Muscle of leg (tissue), 11 donors: ENCODE results near the gene BLACAT1. TPM values are rescaled to one million over a fixed set of nuclear protein-coding genes. Genes with fewer than 3 reads are reported as not detected.
A peak's percentile ranks its signal among the peaks of the same experiment; 100 is the strongest.

ENCODE experiments used
- DNase-seq: peaks from one replicate; pipeline ENCODE4 v3.0.0; 2013
- H3K27ac ChIP-seq: one replicate; pipeline ENCODE4 v1.5.1; 2013; ENCODE audit warnings: mild to moderate bottlenecking, low read length, control low read depth
- H3K27me3 ChIP-seq: one replicate; pipeline ENCODE4 v1.6.1; 2013; ENCODE audit warnings: low read length; ENCODE audit not compliant: control insufficient read depth, insufficient read depth
- H3K36me3 ChIP-seq: one replicate; pipeline ENCODE4 v1.6.1; 2013; ENCODE audit warnings: low read length; ENCODE audit not compliant: control insufficient read depth, insufficient read depth
- H3K4me1 ChIP-seq: one replicate; pipeline ENCODE4 v1.6.1; 2013; ENCODE audit warnings: low read length; ENCODE audit not compliant: control insufficient read depth, insufficient read depth
- H3K4me3 ChIP-seq: one replicate; pipeline ENCODE4 v1.5.1; 2013; ENCODE audit warnings: low read length, control low read depth
- H3K9me3 ChIP-seq: replicated peaks from 2 replicates; pipeline ENCODE4 v1.6.1; 2013; ENCODE audit warnings: low read depth, low read length; ENCODE audit not compliant: control insufficient read depth
- whole genome bisulfite sequencing: methylation state at CpG from one replicate; pipeline ENCODE4 v1.1.5; 2013; ENCODE audit warnings: missing lambda C conversion rate; ENCODE audit not compliant: insufficient coverage; 5-methylcytosine and 5-hydroxymethylcytosine counted together
- polyA plus RNA-seq, 8 donors: library from polyadenylated mRNA; unstranded; fragments of 120-200 nt; gene quantifications; one replicate each; pipeline versions ENCODE4 v1.2.1 to v1.2.3, GENCODE V29; 2013; ENCODE audit warnings: inconsistent platforms in 1 of 8, low replicate concordance in 1 of 8; ENCODE audit not compliant: insufficient read length in 8 of 8, insufficient read depth in 1 of 8
- total RNA-seq: library from RNA; stranded (reverse); fragments of 120-200 nt; gene quantifications from one replicate; pipeline ENCODE4 v1.2.4, GENCODE V29; 2013

The BLACAT1 gene
- total and polyA plus RNA-seq, 9 donors, result 0.10 TPM; not detected in 7

GRCh38 chr1:205441716-205442050, 14.2 kb downstream of the BLACAT1 start:
- Histone ChIP-seq H3K27ac (peak overlapping the region; percentile 35), H3K9me3 (no peaks in the 10 kb centered on the region), H3K27me3 (peaks cover 15% of the 10 kb centered on the region), H3K4me1 (peaks cover 76% of the 10 kb centered on the region), H3K36me3 (no peaks in the 10 kb centered on the region), H3K4me3 (no peak overlapping the region)
- 75% methylated on average over 3 of the region's 3 CpGs for WGBS
- DNase-seq, result no peak

DNA sequence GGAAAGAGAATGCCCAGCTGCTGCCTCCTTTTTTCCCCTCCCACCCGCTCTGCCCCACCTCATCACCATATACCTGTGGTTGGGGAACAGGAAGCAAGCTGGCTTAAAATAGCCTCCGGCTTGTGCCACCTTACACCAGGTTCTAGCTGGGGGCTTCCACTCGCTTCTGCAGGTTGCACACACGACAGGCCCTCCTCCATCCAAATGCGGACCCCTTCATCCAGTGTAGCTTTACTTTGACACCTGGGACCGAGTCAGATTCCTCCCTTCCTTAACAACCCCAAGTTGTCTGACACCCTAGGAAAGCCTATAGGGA, 14.6 kb downstream of the BLACAT1 start:
- Histone ChIP-seq H3K4me1 (peaks cover 72% of the 10 kb centered on the region), H3K9me3 (no peaks in the 10 kb centered on the region), H3K36me3 (no peaks in the 10 kb centered on the region), H3K27ac (peak overlapping the region; percentile 29), H3K4me3 (no peak overlapping the region), H3K27me3 (peaks cover 19% of the 10 kb centered on the region)
- no peak for DNase-seq
- 65% methylated on average over 5 of the region's 6 CpGs for WGBS

DNA sequence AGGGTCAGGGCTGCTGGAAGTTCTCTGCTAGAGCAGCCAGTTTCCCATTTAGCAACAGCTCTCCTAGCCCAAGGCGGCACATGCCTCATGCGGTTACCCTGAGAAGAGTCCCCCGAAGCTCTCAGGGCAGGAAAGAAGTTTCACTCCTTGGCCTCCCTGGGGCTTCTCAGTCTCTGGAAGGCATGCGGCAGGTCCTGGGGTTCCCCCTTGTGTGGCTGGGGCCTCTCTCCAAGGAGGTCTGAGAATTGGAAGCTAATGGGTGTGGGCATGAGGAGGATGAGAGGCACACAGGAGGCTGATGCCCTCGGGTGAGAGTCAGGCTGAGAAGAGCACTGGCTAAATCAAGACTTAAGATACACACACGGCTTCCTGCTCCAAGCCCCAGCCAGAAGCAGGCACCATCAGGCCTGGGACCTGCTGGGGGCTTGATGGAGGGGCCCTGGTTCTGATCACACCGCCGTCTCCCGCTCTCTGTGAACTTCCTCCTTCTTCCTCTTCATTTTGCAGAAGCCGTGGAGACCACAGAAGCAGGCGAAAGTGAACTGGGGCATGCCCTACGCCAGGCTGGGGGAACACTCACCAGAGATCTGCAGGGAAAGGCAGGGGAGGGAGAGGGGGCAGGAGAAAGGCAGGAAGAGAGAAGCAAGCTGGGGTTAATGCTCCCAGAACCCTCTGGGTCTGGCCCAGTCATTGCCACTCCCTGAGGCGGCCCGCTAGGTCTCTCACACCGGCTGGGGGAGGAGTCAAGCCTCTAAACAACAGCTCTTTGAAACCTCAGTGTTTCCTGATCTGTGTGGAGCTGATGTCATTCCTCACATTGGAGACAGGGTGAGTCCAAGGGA, 15.1 kb downstream of the BLACAT1 start:
- Histone ChIP-seq H3K4me1 (peaks cover 68% of the 10 kb centered on the region), H3K27me3 (peaks cover 25% of the 10 kb centered on the region), H3K4me3 (no peak overlapping the region), H3K9me3 (no peaks in the 10 kb centered on the region), H3K36me3 (no peaks in the 10 kb centered on the region), H3K27ac (peak overlapping the region; percentile 9)
- WGBS, result 52% methylated on average over 5 of the region's 15 CpGs
- DNase-seq, result peak; percentile 45

GRCh38 chr1:205440121-205440475, 15.7 kb downstream of the BLACAT1 start:
- DNase-seq, result no peak
- no peaks in the 10 kb centered on the region for H3K36me3 ChIP-seq
- no peak overlapping the region for H3K4me3 ChIP-seq
- H3K9me3 ChIP-seq, result no peaks in the 10 kb centered on the region
- 60% methylated on average over 1 of the region's 5 CpGs for WGBS
- H3K27ac ChIP-seq, result no peak overlapping the region
- H3K27me3 ChIP-seq, result peaks cover 26% of the 10 kb centered on the region
- H3K4me1 ChIP-seq, result peaks cover 62% of the 10 kb centered on the region

DNA sequence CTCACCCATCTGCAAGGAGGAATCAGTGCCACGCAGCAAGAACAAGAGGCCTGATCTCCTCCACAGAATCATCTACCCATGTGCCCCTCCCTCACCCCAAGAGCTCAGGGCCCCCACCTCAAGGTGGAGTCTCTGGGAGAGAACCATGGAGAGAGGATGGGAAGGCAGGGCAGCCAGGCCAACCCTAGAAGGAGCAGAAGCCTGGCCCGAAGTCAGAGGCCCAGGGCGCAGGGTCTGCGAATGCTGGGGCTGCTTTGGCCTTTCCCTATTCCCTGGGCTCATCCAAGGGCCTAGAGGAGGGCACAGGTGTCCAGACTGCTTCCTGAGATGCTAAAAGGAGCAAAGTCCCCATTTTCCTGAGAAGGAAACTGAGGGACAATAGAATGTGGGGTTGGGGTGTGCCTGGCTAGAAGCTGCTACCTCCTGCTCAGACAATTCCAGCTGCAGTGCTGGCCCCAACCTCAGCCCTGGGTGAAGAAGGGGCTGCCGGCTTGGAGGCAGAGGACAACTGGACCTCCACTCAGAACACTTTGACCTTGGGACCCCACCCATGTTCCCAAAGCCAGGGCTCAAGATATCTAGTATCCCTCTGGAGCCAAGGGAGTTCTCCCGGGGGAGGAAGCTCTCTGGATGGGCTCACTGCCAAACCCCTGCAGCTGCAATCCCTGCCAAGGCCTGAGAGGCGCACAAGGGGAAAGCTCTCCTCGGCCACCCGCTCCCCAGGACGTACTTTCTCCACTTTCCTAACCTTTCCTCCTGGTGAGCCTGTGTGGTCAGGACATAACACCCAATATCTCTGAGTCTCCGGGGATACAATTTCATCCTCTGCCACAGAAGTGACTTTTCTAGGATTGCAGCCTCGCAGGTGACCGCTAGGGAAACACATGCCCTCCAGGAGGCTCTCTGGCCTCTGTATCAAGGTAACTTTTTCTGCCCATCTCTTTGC, 17.4 kb downstream of the BLACAT1 start:
- Histone ChIP-seq H3K4me3 (no peak overlapping the region), H3K9me3 (no peaks in the 10 kb centered on the region), H3K4me1 (peaks cover 51% of the 10 kb centered on the region), H3K27me3 (peaks cover 32% of the 10 kb centered on the region), H3K36me3 (no peaks in the 10 kb centered on the region), H3K27ac (no peak overlapping the region)
- DNase-seq, result peak; percentile 75
- 40% methylated on average over 11 of the region's 13 CpGs for WGBS

DNA sequence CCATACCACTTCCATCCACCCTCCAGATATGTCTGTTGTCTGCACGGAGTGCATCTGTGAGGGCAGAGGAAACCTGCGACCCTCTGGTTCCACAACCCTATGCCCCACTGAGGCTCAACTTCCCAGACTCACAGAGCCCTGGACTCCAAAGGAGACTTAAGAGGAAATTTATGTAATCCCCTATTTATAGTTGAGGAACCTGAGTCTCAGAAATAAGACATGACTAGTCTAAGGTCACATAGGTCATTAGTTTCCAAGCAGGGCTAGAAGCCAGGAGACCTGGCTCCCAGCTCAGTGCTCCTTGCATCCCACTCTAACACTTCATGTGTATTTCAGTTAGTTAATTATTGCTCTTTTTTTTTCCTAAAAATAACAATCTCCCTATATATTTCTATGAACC, 18.3 kb downstream of the BLACAT1 start:
- no peak overlapping the region for H3K27ac ChIP-seq
- no CpG with 5 or more reads among the region's 2 CpGs for WGBS
- H3K4me1 ChIP-seq, result peaks cover 51% of the 10 kb centered on the region

DNA sequence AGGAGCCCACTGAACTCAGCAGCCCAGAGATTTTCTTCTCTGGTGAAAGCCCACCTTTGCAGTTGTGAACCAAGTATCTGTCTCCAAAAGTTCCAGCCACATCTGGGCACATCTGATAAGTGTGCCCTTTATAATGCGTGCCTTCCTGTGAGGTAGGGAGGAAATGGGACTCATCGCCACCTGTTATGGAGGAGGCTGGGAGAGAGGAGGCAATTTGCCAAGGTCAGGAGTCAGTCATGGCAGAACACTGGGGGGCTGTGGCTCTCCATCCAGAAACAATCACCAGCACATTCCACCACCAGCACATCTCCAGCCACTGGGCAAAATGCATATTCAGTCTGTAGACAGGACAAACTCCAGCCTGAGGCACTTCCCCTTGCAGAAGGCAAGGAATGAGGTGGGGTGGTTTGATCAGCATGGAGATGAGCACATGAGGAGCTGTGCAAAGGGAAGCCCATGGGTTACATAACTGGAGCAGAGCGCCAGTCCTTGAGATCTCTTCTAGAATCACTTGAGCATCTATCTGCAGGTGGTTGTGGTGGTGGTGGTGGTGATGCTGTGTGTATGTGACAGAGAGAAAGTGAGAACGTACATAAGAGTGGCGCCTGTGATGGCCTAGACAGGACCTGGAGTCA, 19.0 kb downstream of the BLACAT1 start:
- no peak for DNase-seq
- H3K27me3 ChIP-seq, result peaks cover 31% of the 10 kb centered on the region
- no peaks in the 10 kb centered on the region for H3K36me3 ChIP-seq
- peaks cover 45% of the 10 kb centered on the region for H3K4me1 ChIP-seq
- 100% methylated on average over 1 of the region's 5 CpGs for WGBS
- H3K27ac ChIP-seq, result no peak overlapping the region
- no peak overlapping the region for H3K4me3 ChIP-seq
- H3K9me3 ChIP-seq, result no peaks in the 10 kb centered on the region

More for the DNA sequence above, 18.3 kb downstream of the BLACAT1 start:
- no peak overlapping the region for H3K4me3 ChIP-seq
- H3K9me3 ChIP-seq, result no peaks in the 10 kb centered on the region
- H3K36me3 ChIP-seq, result no peaks in the 10 kb centered on the region
- no peak for DNase-seq
- peaks cover 31% of the 10 kb centered on the region for H3K27me3 ChIP-seq

GRCh38 chr1:205435578-205436573, 20.0 kb downstream of the BLACAT1 start:
- DNase-seq, result peak; percentile 42
- Histone ChIP-seq H3K4me1 (peaks cover 39% of the 10 kb centered on the region), H3K27me3 (peaks cover 31% of the 10 kb centered on the region), H3K36me3 (no peaks in the 10 kb centered on the region), H3K4me3 (no peak overlapping the region), H3K9me3 (no peaks in the 10 kb centered on the region), H3K27ac (no peak overlapping the region)
- 55% methylated on average over 4 of the region's 11 CpGs for WGBS

DNA sequence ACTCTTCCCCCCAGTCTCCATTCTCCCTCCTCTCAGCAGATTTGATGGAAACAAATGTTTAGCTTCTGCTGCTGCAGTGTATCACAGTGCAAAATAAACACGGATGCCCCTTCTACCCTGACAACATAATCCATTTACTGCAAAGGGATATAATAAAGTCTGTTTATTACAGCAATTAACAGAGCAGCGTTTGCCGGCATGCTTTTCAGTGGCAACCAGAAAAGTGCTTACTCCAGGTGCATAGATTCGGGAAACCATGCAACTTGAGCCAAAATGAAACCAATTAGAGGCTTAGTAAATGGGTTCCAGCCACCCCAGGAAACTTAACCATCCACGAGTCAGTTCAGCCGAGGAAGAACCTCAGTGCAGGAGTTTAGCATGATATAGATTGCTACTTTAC, 21.1 kb downstream of the BLACAT1 start:
- 17% methylated on average over 3 of the region's 6 CpGs for WGBS
- Histone ChIP-seq H3K4me1 (peaks cover 35% of the 10 kb centered on the region), H3K27ac (no peak overlapping the region), H3K9me3 (no peaks in the 10 kb centered on the region), H3K4me3 (no peak overlapping the region), H3K36me3 (no peaks in the 10 kb centered on the region), H3K27me3 (peaks cover 30% of the 10 kb centered on the region)
- DNase-seq, result no peak
